Right atrium auricular region (tissue), 2 donors: ENCODE data around the gene ASCC3. TPM values are rescaled to one million over a fixed set of nuclear protein-coding genes. Genes with fewer than 3 reads are reported as not detected.
A peak's percentile ranks its signal among the peaks of the same experiment; 100 is the strongest.

Experiments
- DNase-seq: peaks from one replicate; pipeline ENCODE4 v3.0.0-alpha.2; 2019; ENCODE audit warnings: low spot score
- H3K27ac ChIP-seq, 2 donors: fragments of 200-600 bp; sonication (generic); 1 replicate in 1 of 2; 2 replicates in 1 of 2; pipeline ENCODE4 v1.5.1; 2016 to 2019
- H3K27me3 ChIP-seq, 2 donors: fragments of 200-600 bp; sonication (generic); one replicate each; pipeline versions ENCODE4 v1.5.1 to v1.6.0; 2017 to 2019
- H3K36me3 ChIP-seq: fragments of 200-600 bp; sonication (generic); one replicate; pipeline ENCODE4 v1.5.1; 2016
- H3K4me1 ChIP-seq, 2 donors: fragments of 200-600 bp; sonication (generic); one replicate each; pipeline versions ENCODE4 v1.5.1 to v1.6.0; 2017 to 2019
- H3K4me3 ChIP-seq, 2 donors: fragments of 200-600 bp; sonication (generic); 1 replicate in 1 of 2; 2 replicates in 1 of 2; pipeline ENCODE4 v1.5.1; 2017 to 2019; ENCODE audit warnings: mild to moderate bottlenecking in 1 of 2, moderate library complexity in 1 of 2
- H3K9me3 ChIP-seq, 2 donors: fragments of 200-600 bp; sonication (generic); one replicate each; pipeline ENCODE4 v1.5.1; 2019
- total RNA-seq, 2 donors: library from RNA; depleted of rRNA; stranded (reverse); fragments of >200 nt; gene quantifications; one replicate each; pipeline ENCODE4 v1.1.0, GENCODE V29; 2016
- TF ChIP-seq, protein P1 (sequence below), 2 donors: fragments of 200-600 bp; sonication (generic); IDR thresholded peaks; one replicate each; pipeline ENCODE4 v1.5.1; 2019; ENCODE audit warnings: antibody characterized with exemption in 2 of 2

ASCC3 gene
- total RNA-seq, 2 donors from 2014 or later, result 18.7 to 20.0 TPM

DNA sequence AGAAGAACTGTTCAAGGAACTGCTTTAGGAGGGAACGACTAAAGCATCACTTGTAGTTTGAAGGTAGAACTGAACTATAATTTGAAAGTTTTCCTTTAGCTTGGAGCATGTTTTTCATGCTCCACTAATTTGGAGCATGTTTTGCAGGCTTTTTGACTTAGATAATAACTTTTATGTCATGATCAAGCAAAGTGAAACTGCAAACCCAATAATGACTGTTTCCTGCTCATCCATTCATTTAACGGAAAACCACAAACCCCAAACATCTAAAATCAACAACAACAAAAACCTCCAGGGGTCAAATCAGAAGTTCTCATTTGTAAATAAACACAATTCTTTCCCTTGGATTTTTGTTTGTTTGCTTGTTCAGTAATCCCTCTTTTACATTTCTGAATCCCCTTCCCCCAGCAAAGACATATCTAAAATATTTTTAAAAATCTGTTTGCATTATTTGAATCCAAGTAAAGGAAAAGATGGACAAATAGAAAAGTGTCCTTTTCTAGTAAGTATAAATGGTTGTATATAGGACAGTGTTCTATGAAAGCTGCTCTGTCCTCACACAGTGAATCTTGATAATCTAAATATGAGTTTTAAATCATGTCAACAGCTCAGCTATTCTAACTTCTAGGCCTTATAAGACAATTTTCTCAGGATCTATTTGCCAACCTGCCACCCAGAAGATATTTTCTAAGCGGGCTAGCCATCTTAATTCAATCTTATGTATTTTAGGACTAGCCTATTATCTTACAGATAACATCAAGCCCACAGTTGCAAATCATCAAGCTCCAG, 419.0 kb downstream of the ASCC3 start:
- Histone ChIP-seq H3K36me3 (no peaks in the 10 kb centered on the region), H3K4me3 (no peak overlapping the region), H3K4me1 (peaks cover 0 to 28% of the 10 kb centered on the region in 2 donors), H3K9me3 (no peaks in the 10 kb centered on the region), H3K27me3 (peaks cover 78 to 97% of the 10 kb centered on the region in 2 donors), H3K27ac (no peak overlapping the region)
- TF ChIP-seq, protein P1, sequence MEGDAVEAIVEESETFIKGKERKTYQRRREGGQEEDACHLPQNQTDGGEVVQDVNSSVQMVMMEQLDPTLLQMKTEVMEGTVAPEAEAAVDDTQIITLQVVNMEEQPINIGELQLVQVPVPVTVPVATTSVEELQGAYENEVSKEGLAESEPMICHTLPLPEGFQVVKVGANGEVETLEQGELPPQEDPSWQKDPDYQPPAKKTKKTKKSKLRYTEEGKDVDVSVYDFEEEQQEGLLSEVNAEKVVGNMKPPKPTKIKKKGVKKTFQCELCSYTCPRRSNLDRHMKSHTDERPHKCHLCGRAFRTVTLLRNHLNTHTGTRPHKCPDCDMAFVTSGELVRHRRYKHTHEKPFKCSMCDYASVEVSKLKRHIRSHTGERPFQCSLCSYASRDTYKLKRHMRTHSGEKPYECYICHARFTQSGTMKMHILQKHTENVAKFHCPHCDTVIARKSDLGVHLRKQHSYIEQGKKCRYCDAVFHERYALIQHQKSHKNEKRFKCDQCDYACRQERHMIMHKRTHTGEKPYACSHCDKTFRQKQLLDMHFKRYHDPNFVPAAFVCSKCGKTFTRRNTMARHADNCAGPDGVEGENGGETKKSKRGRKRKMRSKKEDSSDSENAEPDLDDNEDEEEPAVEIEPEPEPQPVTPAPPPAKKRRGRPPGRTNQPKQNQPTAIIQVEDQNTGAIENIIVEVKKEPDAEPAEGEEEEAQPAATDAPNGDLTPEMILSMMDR (IDR thresholded peaks at IDR 0.05), result no peak
- DNase-seq, result no peak

DNA sequence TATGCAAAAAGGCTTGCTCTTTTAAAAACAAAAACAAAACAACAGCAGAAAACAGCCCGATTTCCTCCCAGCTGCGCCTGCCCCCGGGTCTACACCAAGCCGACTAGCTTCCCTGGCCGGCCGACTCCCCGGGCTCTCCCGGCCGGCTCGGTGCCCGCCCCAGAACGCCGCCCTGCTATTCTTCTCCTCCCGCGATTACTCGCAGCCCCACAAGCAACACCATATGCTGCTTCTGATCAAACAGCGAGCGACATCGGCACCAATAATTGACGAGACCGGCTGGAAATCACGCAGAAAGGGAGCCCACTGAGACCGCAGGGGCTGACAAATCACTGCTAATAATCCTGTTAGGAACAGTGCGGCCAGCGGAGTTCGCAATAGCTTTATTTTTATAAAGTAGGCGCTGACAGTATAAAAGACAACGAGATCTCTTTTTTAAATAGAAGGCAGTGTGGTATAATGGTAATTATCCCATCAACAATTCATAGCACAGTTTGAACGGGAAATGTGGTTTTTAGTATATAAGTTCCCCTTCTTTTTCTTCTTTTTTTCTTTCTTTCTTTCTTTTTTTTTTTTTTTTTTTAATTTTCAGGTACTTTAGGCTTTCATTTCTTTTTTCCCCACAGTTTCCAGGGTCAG, 419.7 kb downstream of the ASCC3 start:
- Histone ChIP-seq H3K4me3 (no peak overlapping the region), H3K27ac (no peak overlapping the region), H3K27me3 (peaks cover 83 to 97% of the 10 kb centered on the region in 2 donors), H3K4me1 (peaks cover 2 to 27% of the 10 kb centered on the region in 2 donors), H3K9me3 (no peaks in the 10 kb centered on the region), H3K36me3 (no peaks in the 10 kb centered on the region)
- TF ChIP-seq, protein P1 (IDR thresholded peaks at IDR 0.05), result no peak
- DNase-seq, result no peak

DNA sequence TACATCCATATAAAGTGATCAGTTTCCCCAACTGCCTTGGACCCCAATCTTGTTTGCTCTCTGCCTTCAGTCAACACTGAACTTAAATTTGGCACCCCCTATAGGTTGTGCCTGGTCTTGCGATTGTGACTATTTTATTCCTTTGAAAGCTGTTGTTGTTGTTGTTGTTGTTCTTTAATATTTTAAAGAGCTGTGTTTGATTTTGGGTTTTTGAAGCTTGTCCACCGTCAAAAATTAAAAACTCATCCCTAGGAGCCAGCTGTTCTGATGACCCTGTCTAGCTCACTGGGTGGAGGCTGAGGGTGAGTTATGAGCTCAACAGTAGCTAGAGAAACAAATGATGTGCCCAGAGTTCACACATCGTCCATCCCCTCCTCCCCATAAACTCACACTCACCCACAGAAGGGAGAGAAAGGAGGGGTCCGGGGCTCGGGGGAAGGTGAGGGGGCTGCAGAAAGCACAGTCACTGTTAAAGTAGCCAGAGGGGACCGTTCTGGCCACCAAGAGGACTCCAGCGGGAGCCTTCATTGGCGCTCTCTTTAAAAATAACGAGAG, 420.4 kb downstream of the ASCC3 start:
- Histone ChIP-seq H3K4me3 (no peak overlapping the region), H3K4me1 (peaks cover 2 to 27% of the 10 kb centered on the region in 2 donors), H3K36me3 (no peaks in the 10 kb centered on the region), H3K9me3 (no peaks in the 10 kb centered on the region), H3K27ac (no peak overlapping the region), H3K27me3 (peaks cover 83 to 97% of the 10 kb centered on the region in 2 donors)
- TF ChIP-seq, protein P1 (IDR thresholded peaks at IDR 0.05), result peak in 1 of 2 donors; percentile 27
- no peak for DNase-seq

DNA sequence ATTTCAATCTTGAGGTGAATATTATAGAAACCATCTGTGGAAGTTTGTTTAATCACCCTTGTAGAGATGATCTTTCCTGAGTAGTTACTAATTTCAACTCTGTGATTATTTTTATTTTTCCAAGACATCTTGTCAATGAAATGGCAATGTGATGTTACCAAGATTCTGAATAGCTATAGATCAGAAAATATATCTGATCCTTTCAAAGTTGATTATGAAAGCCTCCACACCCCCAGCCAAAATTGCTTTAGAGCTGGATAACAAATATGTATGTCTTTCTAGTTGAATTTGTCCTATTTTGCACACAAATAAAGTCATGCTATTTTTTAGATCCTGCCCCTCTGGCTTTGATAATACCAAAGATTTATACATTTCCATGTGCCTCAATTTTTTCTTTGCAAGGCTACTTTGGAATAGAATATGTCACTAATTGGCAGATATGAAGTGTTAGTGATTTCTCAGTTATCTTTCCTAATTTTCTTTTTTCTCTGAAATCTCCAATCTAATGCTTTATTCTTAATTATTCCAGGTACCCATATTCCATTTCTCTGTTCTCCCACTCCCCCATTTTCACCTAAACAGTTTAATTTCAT, 421.4 kb downstream of the ASCC3 start:
- peaks cover 83 to 97% of the 10 kb centered on the region in 2 donors for H3K27me3 ChIP-seq
- no peaks in the 10 kb centered on the region for H3K36me3 ChIP-seq
- TF ChIP-seq, protein P1 (IDR thresholded peaks at IDR 0.05), result no peak
- H3K9me3 ChIP-seq, result peaks cover 0 to 4% of the 10 kb centered on the region in 2 donors
- no peak overlapping the region for H3K27ac ChIP-seq
- H3K4me3 ChIP-seq, result no peak overlapping the region
- DNase-seq, result no peak
- peaks cover 2 to 19% of the 10 kb centered on the region in 2 donors for H3K4me1 ChIP-seq

DNA sequence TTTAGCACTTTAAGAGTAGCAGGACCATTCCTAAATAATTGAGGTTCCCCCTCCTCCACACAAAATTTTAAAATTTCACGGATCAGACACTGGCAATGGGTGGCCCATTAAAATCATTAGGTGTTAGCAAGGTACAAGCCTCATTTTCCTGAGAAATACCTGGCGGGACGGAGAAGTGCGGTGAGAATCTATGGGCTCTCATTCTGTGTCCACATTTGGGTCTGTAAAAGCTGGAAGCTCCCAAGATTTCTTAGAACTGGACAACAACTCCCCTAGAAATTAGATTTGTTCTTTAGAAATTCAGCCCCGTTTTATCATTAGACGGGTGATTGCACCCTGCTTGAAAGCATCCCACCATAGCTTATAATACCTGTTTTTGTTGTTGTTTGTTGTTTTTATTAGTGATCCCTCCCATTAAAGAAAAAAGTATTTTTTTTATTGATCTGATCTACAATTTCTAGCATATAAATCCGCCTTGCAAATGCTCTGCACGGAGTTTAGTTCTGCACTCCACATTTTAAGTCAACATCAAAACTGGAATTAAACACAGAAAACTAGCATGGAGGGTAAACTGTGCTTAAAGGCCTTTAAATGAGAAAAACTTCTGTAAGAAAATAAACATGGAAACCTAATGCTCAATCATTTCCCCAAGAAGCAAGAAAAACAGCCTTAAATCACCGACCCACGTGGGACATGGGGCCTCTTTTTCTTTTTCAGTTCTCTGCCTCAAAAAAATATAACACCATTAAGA, 422.1 kb downstream of the ASCC3 start:
- Histone ChIP-seq H3K27me3 (peaks cover 82 to 96% of the 10 kb centered on the region in 2 donors), H3K27ac (no peak overlapping the region), H3K4me3 (no peak overlapping the region), H3K36me3 (no peaks in the 10 kb centered on the region), H3K9me3 (peaks cover 0 to 4% of the 10 kb centered on the region in 2 donors), H3K4me1 (peaks cover 2 to 12% of the 10 kb centered on the region in 2 donors)
- TF ChIP-seq, protein P1 (IDR thresholded peaks at IDR 0.05), result no peak
- no peak for DNase-seq
